CD14-positive monocyte (primary cell): ENCODE results near the gene VAV2. TPM values are rescaled to one million over a fixed set of nuclear protein-coding genes. Genes with fewer than 3 reads are reported as not detected.
A peak's percentile ranks its signal among the peaks of the same experiment; 100 is the strongest.

ENCODE experiments used
- DNase-seq, 3 donors: peaks; one replicate each; pipeline ENCODE4 v3.0.0-alpha.2; 2011 to 2022
- H2AFZ ChIP-seq: 2 replicates; pipeline ENCODE4 v1.6.0; 2012; ENCODE audit warnings: mild to moderate bottlenecking, low read depth, low read length, inconsistent platforms; ENCODE audit not compliant: insufficient read depth, poor library complexity, severe bottlenecking
- H3K27ac ChIP-seq, 2 donors: 1 replicate in 1 of 2; 2 replicates in 1 of 2; pipeline ENCODE4 v1.5.1; 2012 to 2013; ENCODE audit warnings: low read length in 2 of 2, control low read depth in 1 of 2, inconsistent platforms in 1 of 2, low read depth in 1 of 2, mild to moderate bottlenecking in 1 of 2
- H3K27me3 ChIP-seq, 2 donors: one replicate each; pipeline versions ENCODE4 v1.6.0 to v1.6.1; 2011 to 2013; ENCODE audit warnings: low read length in 2 of 2; ENCODE audit not compliant: control insufficient read depth in 2 of 2, insufficient read depth in 2 of 2
- H3K36me3 ChIP-seq, 2 donors: replicated peaks in 1 of 2; 1 replicate in 1 of 2; 2 replicates in 1 of 2; pipeline versions ENCODE4 v1.5.1 to v1.6.1; 2012 to 2013; ENCODE audit warnings: low read length in 2 of 2, control low read depth in 1 of 2, inconsistent platforms in 1 of 2, mild to moderate bottlenecking in 1 of 2; ENCODE audit not compliant: insufficient read depth in 2 of 2, control insufficient read depth in 1 of 2
- H3K4me1 ChIP-seq, 2 donors: 1 replicate in 1 of 2; 2 replicates in 1 of 2; pipeline versions ENCODE4 v1.5.1 to v1.6.1; 2012 to 2013; ENCODE audit warnings: low read length in 2 of 2, control low read depth in 1 of 2, inconsistent platforms in 1 of 2, mild to moderate bottlenecking in 1 of 2, moderate library complexity in 1 of 2; ENCODE audit not compliant: insufficient read depth in 2 of 2, control insufficient read depth in 1 of 2
- H3K4me2 ChIP-seq: replicated peaks from 2 replicates; pipeline ENCODE3; 2012; ENCODE audit warnings: low read length, moderate library complexity, mild to moderate bottlenecking; ENCODE audit not compliant: poor library complexity, severe bottlenecking; ENCODE audit errors: extremely low read depth
- H3K4me3 ChIP-seq, 3 experiments: fragments of 200-600 bp in 1 of 3; sonication (generic) in 1 of 3; replicated peaks in 1 of 3; 1 replicate in 2 of 3; 2 replicates in 1 of 3; pipeline ENCODE4 v1.5.1; 2011 to 2013; ENCODE audit warnings: low read length in 3 of 3, mild to moderate bottlenecking in 3 of 3, control low read depth in 2 of 3, low read depth in 2 of 3, inconsistent platforms in 1 of 3, moderate library complexity in 1 of 3
- H3K79me2 ChIP-seq: 2 replicates; pipeline ENCODE4 v1.6.0; 2012; ENCODE audit warnings: mild to moderate bottlenecking, control low read depth, inconsistent platforms, low read length, moderate library complexity; ENCODE audit not compliant: insufficient read depth
- H3K9ac ChIP-seq: 2 replicates; pipeline ENCODE4 v1.6.0; 2017; ENCODE audit warnings: low read length, mild to moderate bottlenecking; ENCODE audit not compliant: insufficient read depth, poor library complexity, severe bottlenecking
- H3K9me3 ChIP-seq, 2 donors: replicated peaks in 1 of 2; 1 replicate in 1 of 2; 2 replicates in 1 of 2; pipeline versions ENCODE4 v1.5.1 to v1.6.1; 2012 to 2013; ENCODE audit warnings: low read length in 2 of 2, control low read depth in 1 of 2; ENCODE audit not compliant: control insufficient read depth in 1 of 2, insufficient read depth in 1 of 2
- H4K20me1 ChIP-seq: 2 replicates; pipeline ENCODE4 v1.6.0; 2012; ENCODE audit warnings: mild to moderate bottlenecking, low read length, control low read depth, moderate library complexity; ENCODE audit not compliant: insufficient read depth
- H3K27ac Mint-ChIP-seq, 7 donors: one replicate each; pipeline ENCODE4 v1.8.0; 2020; ENCODE audit warnings: mild to moderate bottlenecking in 7 of 7, mixed read lengths in 7 of 7, moderate library complexity in 6 of 7, inconsistent platforms in 2 of 7
- H3K27me3 Mint-ChIP-seq, 3 donors: one replicate each; pipeline ENCODE4 v1.8.0; 2021 to 2022; ENCODE audit warnings: low read depth in 3 of 3, mild to moderate bottlenecking in 3 of 3, mixed read lengths in 3 of 3, moderate library complexity in 3 of 3, inconsistent platforms in 1 of 3
- H3K36me3 Mint-ChIP-seq, 2 donors: one replicate each; pipeline ENCODE4 v1.8.0; 2020; ENCODE audit warnings: mixed read lengths in 2 of 2, inconsistent platforms in 1 of 2, mild to moderate bottlenecking in 1 of 2
- H3K4me1 Mint-ChIP-seq: one replicate; pipeline ENCODE4 v1.8.0; 2020; ENCODE audit warnings: mild to moderate bottlenecking, mixed read lengths
- H3K4me3 Mint-ChIP-seq, 2 donors: one replicate each; pipeline ENCODE4 v1.8.0; 2020; ENCODE audit warnings: mild to moderate bottlenecking in 2 of 2, mixed read lengths in 2 of 2, moderate library complexity in 1 of 2
- H3K9me3 Mint-ChIP-seq, 7 donors: one replicate each; pipeline ENCODE4 v1.8.0; 2020 to 2022; ENCODE audit warnings: mixed read lengths in 7 of 7, mild to moderate bottlenecking in 6 of 7, moderate library complexity in 6 of 7, inconsistent platforms in 2 of 7
- WGBS: methylation state at CpG from one replicate; pipeline ENCODE4 v1.1.5; 2013; ENCODE audit warnings: missing lambda C conversion rate; ENCODE audit not compliant: insufficient coverage; 5-methylcytosine and 5-hydroxymethylcytosine counted together
- intact Hi-C, 2 donors: fragments of 100-400 bp; cut with micrococcal nuclease; formaldehyde crosslinking; loops; one replicate each; pipeline versions ENCODE4 v1.15.0 to v1.15.1; 2023
- polyA plus RNA-seq, 3 donors: library from polyadenylated mRNA; depleted of rRNA in 1 of 3; unstranded in 2 of 3; stranded (reverse) in 1 of 3; fragments of 300-500 nt in 2 of 3; fragments of >200 nt in 1 of 3; fragmentation: Illumina TruSeq in 2 of 3; gene quantifications; 1 replicate in 2 of 3; 2 replicates in 1 of 3; pipeline ENCODE4 v1.2.3, GENCODE V29; 2012 to 2021
- TF ChIP-seq, protein P1 (sequence below): fragments of 200-600 bp; IDR thresholded peaks from one replicate; pipeline ENCODE4 v1.8.0; 2022; ENCODE audit warnings: antibody characterized with exemption, mild to moderate bottlenecking

VAV2 gene
- polyA plus RNA-seq, 3 donors, result 2.3 to 13.6 (median 2.3) TPM

DNA sequence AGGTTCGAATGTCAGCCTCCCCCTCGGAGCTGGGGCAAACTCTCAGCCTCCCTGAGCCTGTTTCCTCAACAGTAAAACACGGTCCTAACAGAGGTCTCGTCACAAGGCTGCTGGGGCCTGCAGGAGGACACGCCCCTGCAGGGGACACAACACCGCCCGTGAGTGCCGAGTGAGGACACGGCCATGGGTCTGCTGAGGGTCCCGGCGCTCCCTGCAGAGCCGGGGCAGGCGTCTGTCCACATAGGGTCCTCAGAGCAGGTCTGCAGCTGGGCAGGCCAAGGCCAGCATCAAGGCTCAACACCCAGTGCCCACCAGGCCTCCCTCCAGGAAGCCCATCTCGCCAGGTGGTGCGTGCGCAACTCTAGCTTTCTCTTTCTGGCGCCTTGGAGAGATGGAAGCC lies 125.2 kb downstream of the VAV2 start:
- intact Hi-C loops, result no loop called here
- Histone ChIP-seq H3K79me2 (peaks cover 14% of the 10 kb centered on the region), H3K4me3 (no peak overlapping the region), H3K4me2 (no peak overlapping the region), H2AFZ (no peak overlapping the region), H3K36me3 (no peaks in the 10 kb centered on the region), H3K9me3 (no peaks in the 10 kb centered on the region), H3K27ac (no peak overlapping the region), H3K9ac (no peak overlapping the region), H3K4me1 (peaks cover 34 to 37% of the 10 kb centered on the region in 2 donors), H3K27me3 (peaks cover 0 to 5% of the 10 kb centered on the region in 2 donors), H4K20me1 (no peaks in the 10 kb centered on the region)
- H3K27me3 Mint-ChIP-seq, result peaks cover 0 to 22% (median 9%) of the 10 kb centered on the region in 3 donors
- H3K4me1 Mint-ChIP-seq, result peaks cover 38% of the 10 kb centered on the region
- peaks cover 16 to 17% of the 10 kb centered on the region in 2 donors for H3K36me3 Mint-ChIP-seq
- WGBS, result 98% methylated on average over 17 of the region's 17 CpGs
- TF ChIP-seq, protein P1, sequence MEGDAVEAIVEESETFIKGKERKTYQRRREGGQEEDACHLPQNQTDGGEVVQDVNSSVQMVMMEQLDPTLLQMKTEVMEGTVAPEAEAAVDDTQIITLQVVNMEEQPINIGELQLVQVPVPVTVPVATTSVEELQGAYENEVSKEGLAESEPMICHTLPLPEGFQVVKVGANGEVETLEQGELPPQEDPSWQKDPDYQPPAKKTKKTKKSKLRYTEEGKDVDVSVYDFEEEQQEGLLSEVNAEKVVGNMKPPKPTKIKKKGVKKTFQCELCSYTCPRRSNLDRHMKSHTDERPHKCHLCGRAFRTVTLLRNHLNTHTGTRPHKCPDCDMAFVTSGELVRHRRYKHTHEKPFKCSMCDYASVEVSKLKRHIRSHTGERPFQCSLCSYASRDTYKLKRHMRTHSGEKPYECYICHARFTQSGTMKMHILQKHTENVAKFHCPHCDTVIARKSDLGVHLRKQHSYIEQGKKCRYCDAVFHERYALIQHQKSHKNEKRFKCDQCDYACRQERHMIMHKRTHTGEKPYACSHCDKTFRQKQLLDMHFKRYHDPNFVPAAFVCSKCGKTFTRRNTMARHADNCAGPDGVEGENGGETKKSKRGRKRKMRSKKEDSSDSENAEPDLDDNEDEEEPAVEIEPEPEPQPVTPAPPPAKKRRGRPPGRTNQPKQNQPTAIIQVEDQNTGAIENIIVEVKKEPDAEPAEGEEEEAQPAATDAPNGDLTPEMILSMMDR, result no peak
- DNase-seq, result no peak
- H3K27ac Mint-ChIP-seq, result no peak overlapping the region
- H3K4me3 Mint-ChIP-seq, result no peak overlapping the region
- peaks cover 0 to 7% (median 5%) of the 10 kb centered on the region in 7 donors for H3K9me3 Mint-ChIP-seq

DNA sequence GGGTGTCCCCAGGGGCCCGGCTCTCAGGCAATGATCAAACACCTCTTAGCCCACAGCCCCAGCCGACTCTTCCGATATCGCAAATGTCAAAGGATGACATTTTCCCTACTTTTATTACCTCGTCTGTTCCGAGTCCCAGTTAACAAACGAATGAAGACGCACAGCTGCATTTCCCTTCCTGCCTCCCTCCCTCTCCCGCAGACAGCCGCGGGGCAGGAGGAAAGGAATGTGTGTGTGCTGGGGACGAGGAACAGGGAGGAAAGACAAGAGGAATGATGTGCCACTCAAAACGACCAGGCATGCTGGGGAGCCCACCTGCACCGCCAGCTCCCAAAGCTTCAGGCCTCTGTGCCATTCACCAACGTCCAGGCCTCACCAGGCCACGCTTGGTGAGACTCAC lies 128.1 kb downstream of the VAV2 start:
- Histone ChIP-seq H3K79me2 (peaks cover 17% of the 10 kb centered on the region), H3K4me1 (peaks cover 34 to 41% of the 10 kb centered on the region in 2 donors), H3K9ac (peak overlapping the region; percentile 66), H3K4me2 (no peak overlapping the region), H3K4me3 (no peak overlapping the region), H3K9me3 (no peaks in the 10 kb centered on the region), H3K27me3 (no peaks in the 10 kb centered on the region), H2AFZ (no peak overlapping the region), H3K36me3 (no peaks in the 10 kb centered on the region), H3K27ac (peak overlapping the region; percentile 95 to 97), H4K20me1 (no peaks in the 10 kb centered on the region)
- H3K36me3 Mint-ChIP-seq, result peaks cover 32 to 37% of the 10 kb centered on the region in 2 donors
- WGBS, result 89% methylated on average over 7 of the region's 16 CpGs
- H3K4me1 Mint-ChIP-seq, result peaks cover 42% of the 10 kb centered on the region
- H3K27me3 Mint-ChIP-seq, result peaks cover 0 to 2% (median 1%) of the 10 kb centered on the region in 3 donors
- TF ChIP-seq, protein P1, result no peak
- H3K9me3 Mint-ChIP-seq, result peaks cover 0 to 7% (median 4%) of the 10 kb centered on the region in 7 donors
- DNase-seq, result no peak
- peak overlapping the region; percentile 76 to 98 (median 97) for H3K27ac Mint-ChIP-seq
- intact Hi-C loops, result loop anchor here in 1 of 2 donors (5.0 kb wide), 1 partner anchor 37 kb away; no protein-coding TSS in a partner anchor
- H3K4me3 Mint-ChIP-seq, result no peak overlapping the region
